GM23338 (cell line): ENCODE data around the gene SPC24. TPM values are rescaled to one million over a fixed set of nuclear protein-coding genes. Genes with fewer than 3 reads are reported as not detected.

Source experiments
- ATAC-seq: fragments of 200-7000 bp; cut with Tn5 transposase; 3 replicates; pipeline ENCODE4 v1.9.1; 2020
- DNase-seq: peaks from one replicate; pipeline ENCODE4 v3.0.0-alpha.2; 2015; ENCODE audit warnings: low spot score
- H2AFZ ChIP-seq: fragments of 200-600 bp; sonication (generic); 2 replicates; pipeline ENCODE4 v1.8.0; 2016; ENCODE audit warnings: antibody characterized with exemption, mild to moderate bottlenecking, moderate library complexity
- H3F3A ChIP-seq: fragments of 200-600 bp; sonication (generic); replicated peaks from 2 replicates; pipeline ENCODE4 v1.8.0; 2017; ENCODE audit warnings: antibody characterized with exemption, mixed run types, low read depth
- H3K27ac ChIP-seq: fragments of 200-600 bp; sonication (generic); 2 replicates; pipeline ENCODE4 v1.6.1; 2016; ENCODE audit warnings: low read depth
- H3K27me3 ChIP-seq: fragments of 200-600 bp; sonication (generic); 2 replicates; pipeline ENCODE4 v1.8.0; 2016; ENCODE audit warnings: mild to moderate bottlenecking, mixed run types, moderate library complexity; ENCODE audit not compliant: insufficient read depth
- H3K36me3 ChIP-seq: fragments of 200-600 bp; sonication (generic); 2 replicates; pipeline ENCODE4 v1.8.0; 2016; ENCODE audit warnings: mild to moderate bottlenecking; ENCODE audit not compliant: insufficient read depth
- H3K4me1 ChIP-seq: fragments of 200-600 bp; sonication (generic); 2 replicates; pipeline ENCODE4 v1.8.0; 2016; ENCODE audit warnings: mild to moderate bottlenecking, moderate library complexity; ENCODE audit not compliant: insufficient read depth
- H3K4me2 ChIP-seq: fragments of 200-600 bp; sonication (generic); 2 replicates; pipeline ENCODE4 v1.7.1; 2017; ENCODE audit warnings: mixed run types
- H3K4me3 ChIP-seq: fragments of 200-600 bp; sonication (generic); 2 replicates; pipeline ENCODE4 v1.6.1; 2016; ENCODE audit warnings: mixed run types
- H3K79me2 ChIP-seq: fragments of 200-600 bp; sonication (generic); replicated peaks from 2 replicates; pipeline ENCODE4 v1.8.0; 2017; ENCODE audit warnings: mild to moderate bottlenecking; ENCODE audit not compliant: insufficient read depth
- H3K9me2 ChIP-seq: fragments of 200-600 bp; sonication (generic); 2 replicates; pipeline ENCODE4 v1.8.0; 2017; ENCODE audit not compliant: insufficient read depth
- H4K20me1 ChIP-seq: fragments of 200-600 bp; sonication (generic); replicated peaks from 2 replicates; pipeline ENCODE4 v1.8.0; 2017; ENCODE audit warnings: mild to moderate bottlenecking; ENCODE audit not compliant: insufficient read depth
- H3K27ac Mint-ChIP-seq: 2 replicates; pipeline ENCODE4 v1.8.0; 2020; ENCODE audit warnings: inconsistent platforms, mild to moderate bottlenecking, moderate library complexity, mixed read lengths
- H3K27me3 Mint-ChIP-seq: 3 replicates; pipeline ENCODE4 v1.8.0; 2022; ENCODE audit warnings: low read depth, mild to moderate bottlenecking, moderate library complexity, mixed read lengths, inconsistent platforms; ENCODE audit not compliant: insufficient read depth, poor library complexity
- H3K36me3 Mint-ChIP-seq: 3 replicates; pipeline ENCODE4 v1.8.0; 2021; ENCODE audit warnings: low read depth, mild to moderate bottlenecking, inconsistent platforms, moderate library complexity, mixed read lengths
- H3K4me1 Mint-ChIP-seq: 3 replicates; pipeline ENCODE4 v1.8.0; 2020; ENCODE audit warnings: mild to moderate bottlenecking, inconsistent platforms, mixed read lengths
- H3K4me3 Mint-ChIP-seq: 3 replicates; pipeline ENCODE4 v1.8.0; 2021; ENCODE audit warnings: moderate library complexity, mild to moderate bottlenecking, inconsistent platforms, mixed read lengths
- H3K9me3 Mint-ChIP-seq: 3 replicates; pipeline ENCODE4 v1.8.0; 2020; ENCODE audit warnings: moderate library complexity, mild to moderate bottlenecking, inconsistent platforms, mixed read lengths
- ETS1 ChIP-seq: IDR thresholded peaks from 2 replicates; pipeline ENCODE4 v1.6.1; 2016; ENCODE audit warnings: antibody characterized with exemption
- EZH2phosphoT487 ChIP-seq: fragments of 200-600 bp; sonication (generic); IDR thresholded peaks from one replicate; pipeline ENCODE4 v1.8.1; 2018; ENCODE audit warnings: antibody characterized with exemption; ENCODE audit not compliant: unreplicated experiment
- JUNB ChIP-seq: IDR thresholded peaks from one replicate; pipeline ENCODE4 v1.6.1; 2016; ENCODE audit warnings: antibody characterized with exemption; ENCODE audit not compliant: unreplicated experiment
- NANOG ChIP-seq: IDR thresholded peaks from 2 replicates; pipeline ENCODE4 v1.6.1; 2016; ENCODE audit warnings: antibody characterized with exemption, borderline replicate concordance
- ZNF114 ChIP-seq: fragments of 250-450 bp; sonication (Bioruptor Pico); IDR thresholded peaks from 2 replicates; pipeline ENCODE4 v1.5.0; 2020; ENCODE audit warnings: mild to moderate bottlenecking, moderate library complexity
- ZNF331 ChIP-seq: fragments of 250-450 bp; sonication (Bioruptor Pico); IDR thresholded peaks from 2 replicates; pipeline ENCODE4 v1.5.0; 2020; ENCODE audit warnings: low read depth, mild to moderate bottlenecking, moderate library complexity
- ZNF462 ChIP-seq: fragments of 250-450 bp; sonication (Bioruptor Pico); IDR thresholded peaks from 2 replicates; pipeline ENCODE4 v1.5.0; 2020; ENCODE audit warnings: mild to moderate bottlenecking, moderate library complexity
- polyA plus RNA-seq: library from polyadenylated mRNA; unstranded; fragments of >200 nt; fragmentation: Nextera tagmentation; extraction: Ambion mirVana; gene quantifications from 2 replicates; pipeline ENCODE4 v1.2.1, GENCODE V29; 2016
- total RNA-seq: library from RNA; depleted of rRNA; stranded (reverse); fragments of >200 nt; shearing (Covaris generic); gene quantifications from 2 replicates; pipeline ENCODE4 v1.2.3, GENCODE V29; 2014

Gene SPC24
- total and polyA plus RNA-seq, 2 experiments from 2014 or later: 38.7 to 40.6 TPM

GRCh38 chr19:11113140-11113708, 42.4 kb downstream of the SPC24 start (continued):
- TF ChIP-seq ZNF462 (CRISPR knock-in tag) (no peak), ZNF114 (CRISPR knock-in tag) (no peak)

- Mint-ChIP-seq H3K27me3 (peaks cover 20% of the 10 kb centered on the region), H3K4me3 (no peak overlapping the region), H3K36me3 (peaks cover 99% of the 10 kb centered on the region), H3K9me3 (no peaks in the 10 kb centered on the region; the same call in 2 of the 3 replicates), H3K4me1 (no peaks in the 10 kb centered on the region), H3K27ac (no peak overlapping the region)
- Histone ChIP-seq H3K36me3 (peaks cover 79% of the 10 kb centered on the region), H3K4me2 (no peak overlapping the region), H4K20me1 (peaks cover 64% of the 10 kb centered on the region), H3K27me3 (no peaks in the 10 kb centered on the region), H3K27ac (no peak overlapping the region), H3K9me2 (no peaks in the 10 kb centered on the region), H3F3A (peaks cover 72% of the 10 kb centered on the region), H3K79me2 (peaks cover 52% of the 10 kb centered on the region), H3K4me3 (no peak overlapping the region), H3K4me1 (no peaks in the 10 kb centered on the region), H2AFZ (no peak overlapping the region)
- no peak for TF ChIP-seq ZNF331 (CRISPR knock-in tag)
- no peak for TF ChIP-seq JUNB
- no peak for TF ChIP-seq EZH2phosphoT487
- no peak for TF ChIP-seq NANOG
- TF ChIP-seq ZNF462 (CRISPR knock-in tag): no peak
- TF ChIP-seq ZNF114 (CRISPR knock-in tag): no peak
- no peak for TF ChIP-seq ETS1
- DNase-seq: no peak
- no peak for ATAC-seq
These were observed 43.8 kb downstream of the SPC24 start for GRCh38 chr19:11111771-11112144.
